ENCODE measurements around the gene OSBPL2. TPM values are rescaled to one million over a fixed set of nuclear protein-coding genes. Genes with fewer than 3 reads are reported as not detected.

OSBPL2 gene
- total RNA-seq, 4 donors from 2014 or later, result 25.3 to 43.1 (median 27.6) TPM

GRCh38 chr20:62254021-62254724 lies 15.9 kb downstream of the OSBPL2 start:
- no peak for TF ChIP-seq CTCF (IDR thresholded peaks at IDR 0.05; ENCODE audit: low read depth)

- no peak for TF ChIP-seq CTCF (IDR thresholded peaks at IDR 0.05; ENCODE audit: low read depth)
These were observed 17.7 kb downstream of the OSBPL2 start for GRCh38 chr20:62255976-62256375.

- TF ChIP-seq CTCF (IDR thresholded peaks at IDR 0.05; ENCODE audit: low read depth), result no peak
These were observed 20.4 kb downstream of the OSBPL2 start for GRCh38 chr20:62258499-62259293.

GRCh38 chr20:62259294-62259565 lies 20.9 kb downstream of the OSBPL2 start:
- no peak for TF ChIP-seq CTCF (IDR thresholded peaks at IDR 0.05; ENCODE audit: low read depth)

- no peak for TF ChIP-seq CTCF (IDR thresholded peaks at IDR 0.05; ENCODE audit: low read depth)
These were observed 23.7 kb downstream of the OSBPL2 start for GRCh38 chr20:62262064-62262463.

GRCh38 chr20:62263396-62263795 lies 25.1 kb downstream of the OSBPL2 start:
- no peak for TF ChIP-seq CTCF (IDR thresholded peaks at IDR 0.05; ENCODE audit: low read depth)

- no peak for TF ChIP-seq CTCF (IDR thresholded peaks at IDR 0.05; ENCODE audit: low read depth)
These were observed 27.0 kb downstream of the OSBPL2 start for GRCh38 chr20:62265365-62265764.

Measured in subcutaneous adipose tissue (tissue), 4 donors.